KMS-11 (cell line): ENCODE measurements around the gene MN1.

Experiments
- H2AFZ ChIP-seq: fragments of 200-600 bp; sonication (generic); 2 replicates; pipeline ENCODE4 v1.6.1; 2016; ENCODE audit warnings: antibody characterized with exemption, mixed run types, low read depth
- H3K27ac ChIP-seq: fragments of 200-600 bp; sonication (generic); 2 replicates; pipeline ENCODE4 v1.6.1; 2016; ENCODE audit warnings: mild to moderate bottlenecking, mixed run types
- H3K27me3 ChIP-seq: fragments of 200-600 bp; sonication (generic); 2 replicates; pipeline ENCODE4 v1.6.1; 2017; ENCODE audit warnings: mild to moderate bottlenecking, low read depth, mixed run types, moderate library complexity; ENCODE audit not compliant: insufficient read depth
- H3K36me3 ChIP-seq: fragments of 200-600 bp; sonication (generic); 2 replicates; pipeline ENCODE4 v1.6.1; 2017; ENCODE audit warnings: mild to moderate bottlenecking, mixed run types; ENCODE audit not compliant: insufficient read depth
- H3K4me1 ChIP-seq: fragments of 200-600 bp; sonication (generic); 2 replicates; pipeline ENCODE4 v1.6.1; 2016; ENCODE audit warnings: mild to moderate bottlenecking, low read depth, mixed run types; ENCODE audit not compliant: poor library complexity, severe bottlenecking
- H3K4me2 ChIP-seq: fragments of 200-600 bp; sonication (generic); 2 replicates; pipeline ENCODE4 v1.7.0; 2016; ENCODE audit warnings: mild to moderate bottlenecking, mixed run types
- H3K4me3 ChIP-seq: fragments of 200-600 bp; sonication (generic); IDR thresholded peaks from 2 replicates; pipeline ENCODE4 v1.6.1; 2017; ENCODE audit warnings: low read depth, low read length, mixed read lengths; ENCODE audit not compliant: insufficient read depth
- H3K79me2 ChIP-seq: fragments of 200-600 bp; sonication (generic); 2 replicates; pipeline ENCODE4 v1.6.1; 2016; ENCODE audit warnings: low read depth, mixed run types; ENCODE audit not compliant: insufficient read depth
- H3K9ac ChIP-seq: fragments of 200-600 bp; sonication (generic); 2 replicates; pipeline ENCODE4 v1.6.1; 2016; ENCODE audit warnings: mild to moderate bottlenecking, mixed run types
- H4K20me1 ChIP-seq: fragments of 200-600 bp; sonication (generic); 2 replicates; pipeline ENCODE4 v1.6.1; 2016; ENCODE audit warnings: mild to moderate bottlenecking, mixed run types; ENCODE audit not compliant: insufficient read depth
- CTCF ChIP-seq: fragments of 200-600 bp; sonication (generic); conservative IDR thresholded peaks from 2 replicates; pipeline ENCODE4 v1.6.1; 2017; ENCODE audit warnings: low read depth, mild to moderate bottlenecking, antibody characterized with exemption, low read length, moderate library complexity, mixed read lengths

The MN1 gene

GRCh38 chr22:27717094-27717493, 84.5 kb downstream of the MN1 start:
- H3K4me1 ChIP-seq: no peaks in the 10 kb centered on the region
- H3K79me2 ChIP-seq: no peaks in the 10 kb centered on the region
- no peak overlapping the region for H3K4me2 ChIP-seq
- no peak for TF ChIP-seq CTCF
- H3K4me3 ChIP-seq: no peak overlapping the region
- H3K9ac ChIP-seq: no peak overlapping the region
- no peak overlapping the region for H2AFZ ChIP-seq
- H3K36me3 ChIP-seq: no peaks in the 10 kb centered on the region
- no peaks in the 10 kb centered on the region for H4K20me1 ChIP-seq
- no peaks in the 10 kb centered on the region; the same call in 1 of the 2 replicates for H3K27me3 ChIP-seq
- H3K27ac ChIP-seq: no peak overlapping the region

GRCh38 chr22:27716074-27716473, 85.5 kb downstream of the MN1 start:
- Histone ChIP-seq H4K20me1 (no peaks in the 10 kb centered on the region), H3K79me2 (no peaks in the 10 kb centered on the region), H2AFZ (no peak overlapping the region), H3K36me3 (no peaks in the 10 kb centered on the region), H3K9ac (no peak overlapping the region), H3K27ac (no peak overlapping the region), H3K27me3 (no peaks in the 10 kb centered on the region; the same call in 1 of the 2 replicates), H3K4me1 (no peaks in the 10 kb centered on the region), H3K4me3 (no peak overlapping the region), H3K4me2 (no peak overlapping the region)
- no peak for TF ChIP-seq CTCF

- H3K4me3 ChIP-seq: no peak overlapping the region
- H3K79me2 ChIP-seq: no peaks in the 10 kb centered on the region
- H3K27ac ChIP-seq: no peak overlapping the region
- H3K4me1 ChIP-seq: no peaks in the 10 kb centered on the region
- no peak overlapping the region for H2AFZ ChIP-seq
- no peaks in the 10 kb centered on the region for H4K20me1 ChIP-seq
- H3K36me3 ChIP-seq: no peaks in the 10 kb centered on the region
- no peak for TF ChIP-seq CTCF
- no peak overlapping the region for H3K9ac ChIP-seq
- H3K4me2 ChIP-seq: no peak overlapping the region
- no peaks in the 10 kb centered on the region; the same call in 1 of the 2 replicates for H3K27me3 ChIP-seq
Measured at GRCh38 chr22:27715106-27715505, 86.5 kb downstream of the MN1 start.

GRCh38 chr22:27714068-27714467, 87.5 kb downstream of the MN1 start:
- Histone ChIP-seq H2AFZ (no peak overlapping the region), H3K4me1 (no peaks in the 10 kb centered on the region), H3K9ac (no peak overlapping the region), H3K79me2 (no peaks in the 10 kb centered on the region), H4K20me1 (no peaks in the 10 kb centered on the region), H3K36me3 (no peaks in the 10 kb centered on the region), H3K27me3 (no peaks in the 10 kb centered on the region; the same call in 1 of the 2 replicates), H3K27ac (no peak overlapping the region), H3K4me3 (no peak overlapping the region), H3K4me2 (no peak overlapping the region)
- TF ChIP-seq CTCF: no peak
